Mammary epithelial cell (primary cell): Measurements from ENCODE around the gene PUDP.

Experiments
- EZH2 ChIP-seq: IDR thresholded peaks from 2 replicates; pipeline ENCODE4 v1.6.1; 2012; ENCODE audit warnings: low read length, inconsistent platforms, borderline replicate concordance
- TF ChIP-seq, protein P1 (sequence below), 2 donors: IDR thresholded peaks in 1 of 2; conservative IDR thresholded peaks in 1 of 2; 2 replicates each; pipeline ENCODE4 v1.5.1; 2011 to 2012; ENCODE audit warnings: inconsistent platforms in 2 of 2, low read length in 2 of 2, mild to moderate bottlenecking in 2 of 2, control low read depth in 1 of 2, low read depth in 1 of 2; ENCODE audit not compliant: insufficient read depth in 1 of 2; ENCODE audit errors: extremely low read depth in 1 of 2

DNA sequence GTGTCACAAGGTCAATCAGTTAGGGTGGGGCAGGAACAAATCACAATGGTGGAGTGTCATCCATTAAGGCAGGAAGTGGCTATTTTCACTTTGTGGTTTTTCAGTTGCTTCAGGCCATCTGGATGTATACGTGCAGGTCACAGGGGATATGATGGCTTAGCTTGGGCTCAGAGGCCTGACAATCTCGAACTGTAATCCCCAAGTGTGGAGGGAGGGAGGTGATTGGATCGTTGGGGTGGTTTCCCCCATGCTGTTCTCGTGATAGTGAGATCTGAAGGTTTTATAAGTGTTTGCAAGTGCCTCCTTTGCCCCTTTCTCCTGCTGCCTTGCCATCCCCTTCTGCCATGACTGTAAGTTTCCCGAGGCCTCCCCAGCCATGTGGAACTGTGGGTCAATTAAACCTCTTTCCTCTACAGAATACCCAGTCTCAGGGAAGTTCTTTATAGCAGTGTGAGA lies 37.1 kb downstream of the PUDP start:
- TF ChIP-seq, protein P1, sequence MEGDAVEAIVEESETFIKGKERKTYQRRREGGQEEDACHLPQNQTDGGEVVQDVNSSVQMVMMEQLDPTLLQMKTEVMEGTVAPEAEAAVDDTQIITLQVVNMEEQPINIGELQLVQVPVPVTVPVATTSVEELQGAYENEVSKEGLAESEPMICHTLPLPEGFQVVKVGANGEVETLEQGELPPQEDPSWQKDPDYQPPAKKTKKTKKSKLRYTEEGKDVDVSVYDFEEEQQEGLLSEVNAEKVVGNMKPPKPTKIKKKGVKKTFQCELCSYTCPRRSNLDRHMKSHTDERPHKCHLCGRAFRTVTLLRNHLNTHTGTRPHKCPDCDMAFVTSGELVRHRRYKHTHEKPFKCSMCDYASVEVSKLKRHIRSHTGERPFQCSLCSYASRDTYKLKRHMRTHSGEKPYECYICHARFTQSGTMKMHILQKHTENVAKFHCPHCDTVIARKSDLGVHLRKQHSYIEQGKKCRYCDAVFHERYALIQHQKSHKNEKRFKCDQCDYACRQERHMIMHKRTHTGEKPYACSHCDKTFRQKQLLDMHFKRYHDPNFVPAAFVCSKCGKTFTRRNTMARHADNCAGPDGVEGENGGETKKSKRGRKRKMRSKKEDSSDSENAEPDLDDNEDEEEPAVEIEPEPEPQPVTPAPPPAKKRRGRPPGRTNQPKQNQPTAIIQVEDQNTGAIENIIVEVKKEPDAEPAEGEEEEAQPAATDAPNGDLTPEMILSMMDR (conservative IDR thresholded peaks at IDR 0.05 in 1 of 2, IDR thresholded peaks at IDR 0.05 in 1 of 2; ENCODE audit: extremely low read depth in 1 of 2, insufficient read depth in 1 of 2, low read depth in 1 of 2, low read length in 2 of 2): no peak
- no peak for TF ChIP-seq EZH2
